ENCODE measurements around the gene USE1.

USE1 gene

DNA sequence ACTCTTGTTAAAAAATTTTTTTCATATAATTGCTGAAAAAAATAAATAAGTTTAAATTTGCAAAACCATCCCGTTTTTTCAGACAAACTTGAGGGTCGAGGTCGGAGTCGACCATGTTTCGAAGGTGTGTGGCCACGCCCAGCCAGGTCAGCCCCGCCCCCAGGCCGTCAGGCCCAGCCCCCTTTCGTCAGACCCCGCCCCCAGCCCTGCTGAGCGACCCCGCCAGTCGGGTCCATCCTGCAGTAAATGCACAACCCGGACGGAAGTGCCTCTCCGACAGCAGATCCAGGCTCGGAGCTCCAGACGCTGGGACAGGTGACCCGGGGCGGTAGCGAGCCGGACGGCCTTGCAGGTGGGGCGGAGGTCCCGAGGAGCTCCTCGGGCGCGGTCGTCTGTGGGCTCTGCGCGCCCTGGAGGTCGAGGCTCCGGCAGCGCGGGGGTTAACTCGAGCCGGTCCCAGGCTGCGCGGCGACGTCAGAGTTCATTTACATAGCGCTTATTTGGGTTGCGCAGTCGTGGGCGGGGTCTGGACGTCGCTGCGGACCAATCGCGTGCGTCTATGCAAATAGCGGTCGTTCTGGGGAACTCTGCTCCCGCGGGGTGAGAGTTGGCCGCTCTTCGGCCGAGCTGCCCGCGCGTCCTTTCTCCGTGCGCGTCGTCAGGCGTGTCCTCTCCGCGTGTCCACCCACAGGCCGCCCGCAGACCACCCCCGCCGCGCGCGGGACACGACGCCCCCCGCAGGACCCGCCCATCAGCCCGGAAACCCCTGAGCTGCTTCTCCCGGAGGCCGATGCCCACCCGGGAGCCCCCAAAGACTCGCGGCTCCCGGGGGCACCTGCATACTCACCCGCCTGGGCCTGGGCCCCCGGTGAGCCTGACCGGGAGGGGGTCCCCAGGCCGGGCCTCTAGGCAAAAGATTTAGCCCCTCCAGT lies 11.1 kb downstream of the USE1 start, which contains the start of gene OCEL1:
OCEL1 (plus strand) TSS at position 225 of the 932 bp plus-strand sequence; CDS start at position 247, 22 bp downstream.
- H3K4me3 ChIP-seq (ENCODE audit: control insufficient read depth, low read depth, low read length) = peak within 1 kb of the TSS; percentile 60
- DNase-seq (ENCODE audit: low read depth) = peak; percentile 96
- TF ChIP-seq, protein P1, sequence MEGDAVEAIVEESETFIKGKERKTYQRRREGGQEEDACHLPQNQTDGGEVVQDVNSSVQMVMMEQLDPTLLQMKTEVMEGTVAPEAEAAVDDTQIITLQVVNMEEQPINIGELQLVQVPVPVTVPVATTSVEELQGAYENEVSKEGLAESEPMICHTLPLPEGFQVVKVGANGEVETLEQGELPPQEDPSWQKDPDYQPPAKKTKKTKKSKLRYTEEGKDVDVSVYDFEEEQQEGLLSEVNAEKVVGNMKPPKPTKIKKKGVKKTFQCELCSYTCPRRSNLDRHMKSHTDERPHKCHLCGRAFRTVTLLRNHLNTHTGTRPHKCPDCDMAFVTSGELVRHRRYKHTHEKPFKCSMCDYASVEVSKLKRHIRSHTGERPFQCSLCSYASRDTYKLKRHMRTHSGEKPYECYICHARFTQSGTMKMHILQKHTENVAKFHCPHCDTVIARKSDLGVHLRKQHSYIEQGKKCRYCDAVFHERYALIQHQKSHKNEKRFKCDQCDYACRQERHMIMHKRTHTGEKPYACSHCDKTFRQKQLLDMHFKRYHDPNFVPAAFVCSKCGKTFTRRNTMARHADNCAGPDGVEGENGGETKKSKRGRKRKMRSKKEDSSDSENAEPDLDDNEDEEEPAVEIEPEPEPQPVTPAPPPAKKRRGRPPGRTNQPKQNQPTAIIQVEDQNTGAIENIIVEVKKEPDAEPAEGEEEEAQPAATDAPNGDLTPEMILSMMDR (conservative IDR thresholded peaks at IDR 0.05; ENCODE audit: control insufficient read depth, insufficient read depth, low read depth, low read length) = no peak

DNA sequence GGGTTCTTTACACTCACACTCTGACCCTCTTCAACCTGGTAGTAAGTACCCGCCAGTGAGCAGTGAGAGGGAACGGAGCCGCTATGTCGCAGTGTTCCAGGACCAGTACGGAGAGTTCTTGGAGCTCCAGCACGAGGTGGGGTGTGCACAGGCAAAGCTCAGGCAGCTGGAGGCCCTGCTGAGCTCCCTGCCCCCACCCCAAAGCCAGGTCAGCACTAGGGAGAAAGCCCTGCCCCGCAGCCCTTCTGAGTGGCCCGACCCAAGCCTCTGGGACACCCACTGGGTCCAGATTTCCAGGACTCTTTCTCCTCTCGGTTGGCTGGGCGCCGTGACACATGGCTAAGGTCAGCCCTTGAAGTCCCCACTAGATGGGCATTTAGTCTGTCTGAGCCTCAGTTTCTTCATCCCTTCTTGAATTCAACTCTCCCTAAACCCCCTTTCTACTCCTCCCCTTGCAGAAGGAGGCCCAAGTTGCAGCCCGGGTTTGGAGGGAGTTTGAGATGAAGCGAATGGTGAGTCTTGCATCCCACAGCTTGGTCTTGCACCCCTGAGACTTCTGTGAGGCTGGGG lies 12.7 kb downstream of the USE1 start:
- TF ChIP-seq, protein P1 (conservative IDR thresholded peaks at IDR 0.05; ENCODE audit: control insufficient read depth, insufficient read depth, low read depth, low read length) = no peak
- H3K4me3 ChIP-seq (ENCODE audit: control insufficient read depth, low read depth, low read length) = no peak overlapping the region
- DNase-seq (ENCODE audit: low read depth) = no peak

DNA sequence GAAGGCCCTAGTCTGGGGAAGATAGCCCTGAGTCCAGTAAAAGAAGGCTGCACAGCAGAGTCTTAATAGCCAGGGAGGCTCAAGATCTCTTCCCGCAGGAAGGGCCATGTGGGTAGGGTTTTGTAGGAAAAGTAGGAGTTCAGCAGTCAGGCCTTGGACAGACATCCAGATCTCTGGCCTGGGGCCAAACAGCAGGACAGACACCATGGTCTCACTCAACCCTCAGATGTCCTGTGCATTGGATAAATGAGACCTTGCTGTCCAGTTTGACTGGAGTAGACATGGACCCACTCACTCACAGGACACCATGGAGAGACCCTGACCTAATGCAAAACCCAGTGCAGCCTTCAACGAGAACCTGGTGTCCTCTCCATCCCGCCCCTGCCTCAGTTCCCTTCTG lies 14.7 kb downstream of the USE1 start:
- H3K4me3 ChIP-seq (ENCODE audit: control insufficient read depth, low read depth, low read length) = no peak overlapping the region
- TF ChIP-seq, protein P1 (conservative IDR thresholded peaks at IDR 0.05; ENCODE audit: control insufficient read depth, insufficient read depth, low read depth, low read length) = no peak
- DNase-seq (ENCODE audit: low read depth) = no peak

DNA sequence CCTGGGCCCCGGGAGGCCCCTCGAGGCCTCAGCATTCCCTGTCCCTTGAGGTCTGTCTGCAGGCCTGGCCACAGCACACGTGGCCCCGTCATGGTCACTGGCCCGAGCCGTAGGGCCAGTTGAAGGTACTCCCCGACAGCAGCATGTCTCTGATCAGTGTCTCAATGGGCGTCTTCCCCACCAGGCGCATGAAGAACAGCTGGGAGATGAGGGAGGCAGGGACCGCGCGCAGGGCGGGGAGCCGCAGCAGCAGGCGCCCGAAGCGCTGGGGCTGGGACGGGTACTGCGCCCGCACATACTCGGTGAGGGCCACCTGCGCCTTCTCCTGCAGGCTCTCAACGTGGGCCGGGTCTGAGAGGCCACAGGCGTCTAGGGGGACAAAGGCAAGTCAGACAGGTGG lies 17.1 kb downstream of the USE1 start:
- no peak overlapping the region for H3K4me3 ChIP-seq (ENCODE audit: control insufficient read depth, low read depth, low read length)
- DNase-seq (ENCODE audit: low read depth) = no peak
- TF ChIP-seq, protein P1 (conservative IDR thresholded peaks at IDR 0.05; ENCODE audit: control insufficient read depth, insufficient read depth, low read depth, low read length) = no peak

DNA sequence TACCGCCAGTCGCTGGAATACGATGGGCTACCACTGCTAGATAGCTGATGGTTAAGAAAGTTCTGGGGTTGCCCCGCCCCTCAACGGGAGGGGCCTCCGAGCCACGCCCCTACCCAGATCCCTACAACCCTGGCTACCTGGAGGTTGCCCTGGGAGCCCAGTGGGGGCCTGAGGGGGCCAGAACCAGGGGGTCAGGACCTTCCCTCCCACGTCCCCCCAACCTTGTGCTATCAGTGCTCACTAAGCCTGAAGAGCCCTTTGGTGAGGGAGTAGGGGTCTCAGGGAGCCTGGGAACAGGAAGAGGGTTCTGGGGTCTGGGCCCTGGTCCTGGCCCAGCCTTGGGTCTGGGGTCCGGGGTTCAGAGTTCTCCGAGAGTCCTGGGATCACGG lies 19.7 kb downstream of the USE1 start:
- peak overlapping the region; percentile 56 for H3K4me3 ChIP-seq (ENCODE audit: control insufficient read depth, low read depth, low read length)
- peak; percentile 48 for DNase-seq (ENCODE audit: low read depth)
- TF ChIP-seq, protein P1 (conservative IDR thresholded peaks at IDR 0.05; ENCODE audit: control insufficient read depth, insufficient read depth, low read depth, low read length) = no peak

DNA sequence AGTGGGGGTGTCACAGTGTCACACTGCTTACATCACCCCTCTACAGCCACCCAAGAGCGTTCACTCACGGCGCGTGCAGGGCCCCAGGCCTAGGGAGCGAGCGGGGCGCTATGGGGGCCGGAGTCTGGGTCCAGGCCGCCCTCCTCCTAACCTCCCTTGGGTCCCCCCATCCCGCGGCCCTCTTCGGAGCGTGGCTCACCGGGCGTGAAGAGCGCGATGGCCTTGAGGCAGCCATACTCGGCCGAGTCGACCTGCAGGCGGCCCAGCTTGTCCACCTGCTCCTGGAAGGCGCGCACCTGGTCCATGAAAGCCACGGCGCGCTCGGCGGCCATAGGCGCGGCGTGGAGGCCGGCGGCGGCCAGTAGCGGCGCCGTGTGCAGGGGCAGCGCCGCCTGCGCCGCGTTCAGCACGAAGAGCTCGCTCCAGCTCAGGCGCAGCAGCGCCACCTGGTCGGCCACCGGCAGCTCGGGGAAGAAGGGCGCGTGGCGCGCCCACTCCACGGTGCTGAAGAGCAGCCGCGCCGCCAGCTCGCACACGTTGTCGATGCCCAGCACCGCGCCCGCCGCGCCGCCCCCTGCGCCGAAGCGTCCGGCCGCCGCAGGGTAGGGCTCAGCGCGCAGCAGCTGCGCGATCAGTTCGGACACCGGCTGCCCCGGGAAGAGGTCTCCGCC lies 20.3 kb downstream of the USE1 start:
- H3K4me3 ChIP-seq (ENCODE audit: control insufficient read depth, low read depth, low read length) = peak overlapping the region; percentile 56
- DNase-seq (ENCODE audit: low read depth) = peak; percentile 66
- TF ChIP-seq, protein P1 (conservative IDR thresholded peaks at IDR 0.05; ENCODE audit: control insufficient read depth, insufficient read depth, low read depth, low read length) = peak; percentile 20
